Measurements from ENCODE around the gene MID1.

MID1 gene, protein sequence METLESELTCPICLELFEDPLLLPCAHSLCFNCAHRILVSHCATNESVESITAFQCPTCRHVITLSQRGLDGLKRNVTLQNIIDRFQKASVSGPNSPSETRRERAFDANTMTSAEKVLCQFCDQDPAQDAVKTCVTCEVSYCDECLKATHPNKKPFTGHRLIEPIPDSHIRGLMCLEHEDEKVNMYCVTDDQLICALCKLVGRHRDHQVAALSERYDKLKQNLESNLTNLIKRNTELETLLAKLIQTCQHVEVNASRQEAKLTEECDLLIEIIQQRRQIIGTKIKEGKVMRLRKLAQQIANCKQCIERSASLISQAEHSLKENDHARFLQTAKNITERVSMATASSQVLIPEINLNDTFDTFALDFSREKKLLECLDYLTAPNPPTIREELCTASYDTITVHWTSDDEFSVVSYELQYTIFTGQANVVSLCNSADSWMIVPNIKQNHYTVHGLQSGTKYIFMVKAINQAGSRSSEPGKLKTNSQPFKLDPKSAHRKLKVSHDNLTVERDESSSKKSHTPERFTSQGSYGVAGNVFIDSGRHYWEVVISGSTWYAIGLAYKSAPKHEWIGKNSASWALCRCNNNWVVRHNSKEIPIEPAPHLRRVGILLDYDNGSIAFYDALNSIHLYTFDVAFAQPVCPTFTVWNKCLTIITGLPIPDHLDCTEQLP

GRCh38 chrX:10620121-10620699 is at the start of gene MID1:
MID1 (minus strand) TSS chrX:10620585; CDS start chrX:10567547, 53,038 bp downstream.
- H3K27ac ChIP-seq (ENCODE audit: poor library complexity, severe bottlenecking) = peak within 1 kb of the TSS; percentile 83
- H3K27me3 ChIP-seq (ENCODE audit: insufficient read depth, poor library complexity, severe bottlenecking) = no peaks in the 10 kb centered on the region
- TF ChIP-seq, protein P1, sequence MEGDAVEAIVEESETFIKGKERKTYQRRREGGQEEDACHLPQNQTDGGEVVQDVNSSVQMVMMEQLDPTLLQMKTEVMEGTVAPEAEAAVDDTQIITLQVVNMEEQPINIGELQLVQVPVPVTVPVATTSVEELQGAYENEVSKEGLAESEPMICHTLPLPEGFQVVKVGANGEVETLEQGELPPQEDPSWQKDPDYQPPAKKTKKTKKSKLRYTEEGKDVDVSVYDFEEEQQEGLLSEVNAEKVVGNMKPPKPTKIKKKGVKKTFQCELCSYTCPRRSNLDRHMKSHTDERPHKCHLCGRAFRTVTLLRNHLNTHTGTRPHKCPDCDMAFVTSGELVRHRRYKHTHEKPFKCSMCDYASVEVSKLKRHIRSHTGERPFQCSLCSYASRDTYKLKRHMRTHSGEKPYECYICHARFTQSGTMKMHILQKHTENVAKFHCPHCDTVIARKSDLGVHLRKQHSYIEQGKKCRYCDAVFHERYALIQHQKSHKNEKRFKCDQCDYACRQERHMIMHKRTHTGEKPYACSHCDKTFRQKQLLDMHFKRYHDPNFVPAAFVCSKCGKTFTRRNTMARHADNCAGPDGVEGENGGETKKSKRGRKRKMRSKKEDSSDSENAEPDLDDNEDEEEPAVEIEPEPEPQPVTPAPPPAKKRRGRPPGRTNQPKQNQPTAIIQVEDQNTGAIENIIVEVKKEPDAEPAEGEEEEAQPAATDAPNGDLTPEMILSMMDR (IDR thresholded peaks at IDR 0.05; ENCODE audit: poor library complexity, severe bottlenecking) = no peak
- peak within 1 kb of the TSS; percentile 87 for H3K4me3 ChIP-seq (ENCODE audit: severe bottlenecking)
- H3K4me1 ChIP-seq (ENCODE audit: insufficient read depth, poor library complexity, severe bottlenecking) = peaks cover 30% of the 10 kb centered on the region
- DNase-seq (ENCODE audit: low spot score) (peak; percentile 70), ATAC-seq (ENCODE audit: low read depth) (peak; percentile 81)
- H3K9me3 ChIP-seq (ENCODE audit: severe bottlenecking) = no peaks in the 10 kb centered on the region
- H3K36me3 ChIP-seq (ENCODE audit: low read depth) = no peaks in the 10 kb centered on the region

DNA sequence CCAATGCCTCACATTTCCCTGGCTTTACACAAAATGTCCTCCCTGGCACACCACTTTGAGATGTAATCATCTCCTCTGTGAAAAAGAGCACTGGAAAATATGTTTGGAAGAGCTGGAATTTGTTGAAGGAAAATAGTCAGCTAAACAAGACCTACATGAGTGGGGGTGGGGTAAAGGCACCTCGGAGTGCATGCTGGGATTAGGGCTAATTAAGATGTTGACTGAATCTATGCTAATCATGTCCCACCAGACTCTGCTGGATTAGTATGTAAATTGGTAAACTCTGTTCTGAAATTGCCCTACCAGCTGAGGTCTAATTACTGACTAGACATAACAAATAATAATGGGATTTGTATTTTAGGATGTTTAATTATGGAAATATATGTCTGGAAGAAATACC is 46.8 kb upstream of the MID1 start:
- Histone ChIP-seq H3K4me1 (ENCODE audit: insufficient read depth, poor library complexity, severe bottlenecking) (no peaks in the 10 kb centered on the region), H3K27ac (ENCODE audit: poor library complexity, severe bottlenecking) (no peak overlapping the region), H3K36me3 (ENCODE audit: low read depth) (no peaks in the 10 kb centered on the region), H3K27me3 (ENCODE audit: insufficient read depth, poor library complexity, severe bottlenecking) (no peaks in the 10 kb centered on the region), H3K9me3 (ENCODE audit: severe bottlenecking) (no peaks in the 10 kb centered on the region), H3K4me3 (ENCODE audit: severe bottlenecking) (no peak overlapping the region)
- DNase-seq (ENCODE audit: low spot score) = no peak
- TF ChIP-seq, protein P1 (IDR thresholded peaks at IDR 0.05; ENCODE audit: poor library complexity, severe bottlenecking) = no peak
- no peak for ATAC-seq (ENCODE audit: low read depth)

- H3K27me3 ChIP-seq (ENCODE audit: insufficient read depth, poor library complexity, severe bottlenecking) = no peaks in the 10 kb centered on the region
- H3K36me3 ChIP-seq (ENCODE audit: low read depth) = no peaks in the 10 kb centered on the region
- H3K9me3 ChIP-seq (ENCODE audit: severe bottlenecking) = no peaks in the 10 kb centered on the region
- DNase-seq (ENCODE audit: low spot score) = no peak
- H3K27ac ChIP-seq (ENCODE audit: poor library complexity, severe bottlenecking) = no peak overlapping the region
- TF ChIP-seq, protein P1 (IDR thresholded peaks at IDR 0.05; ENCODE audit: poor library complexity, severe bottlenecking) = no peak
- no peak overlapping the region for H3K4me3 ChIP-seq (ENCODE audit: severe bottlenecking)
- no peaks in the 10 kb centered on the region for H3K4me1 ChIP-seq (ENCODE audit: insufficient read depth, poor library complexity, severe bottlenecking)
- ATAC-seq (ENCODE audit: low read depth) = no peak
These were observed 45.7 kb upstream of the MID1 start for GRCh38 chrX:10666102-10666501.

DNA sequence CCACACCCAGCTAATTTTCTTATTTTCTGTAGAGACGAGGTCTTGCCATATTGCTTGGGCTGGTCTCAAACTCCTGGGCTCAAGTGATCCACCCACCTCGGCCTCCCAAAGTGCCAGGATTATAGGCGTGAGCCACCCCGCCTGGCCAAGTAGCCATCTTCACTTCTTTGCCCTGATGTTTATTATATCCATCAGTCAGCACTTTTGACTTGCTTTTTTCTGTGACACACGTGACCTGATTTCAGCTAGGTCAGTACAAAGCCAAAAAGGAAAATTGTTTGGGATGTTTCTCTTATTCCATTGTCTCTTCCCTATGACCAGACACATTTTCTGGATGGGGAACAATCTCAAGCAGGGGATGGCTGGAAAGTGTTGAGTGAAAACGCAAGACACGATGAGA is 45.3 kb upstream of the MID1 start:
- H3K27ac ChIP-seq (ENCODE audit: poor library complexity, severe bottlenecking) = no peak overlapping the region
- TF ChIP-seq, protein P1 (IDR thresholded peaks at IDR 0.05; ENCODE audit: poor library complexity, severe bottlenecking) = no peak
- ATAC-seq (ENCODE audit: low read depth) = no peak

More for the DNA sequence above, 45.3 kb upstream of the MID1 start:
- Histone ChIP-seq H3K27me3 (ENCODE audit: insufficient read depth, poor library complexity, severe bottlenecking) (no peaks in the 10 kb centered on the region), H3K36me3 (ENCODE audit: low read depth) (no peaks in the 10 kb centered on the region), H3K9me3 (ENCODE audit: severe bottlenecking) (no peaks in the 10 kb centered on the region), H3K4me1 (ENCODE audit: insufficient read depth, poor library complexity, severe bottlenecking) (no peaks in the 10 kb centered on the region), H3K4me3 (ENCODE audit: severe bottlenecking) (no peak overlapping the region)
- DNase-seq (ENCODE audit: low spot score) = no peak

All from RWPE2 (cell line).